HepG2 (cell line): ENCODE results near the gene PC.

Experiments used
- BHLHE40 ChIP-seq: IDR thresholded peaks from 2 replicates; pipeline ENCODE4 v1.6.1; 2011; ENCODE audit warnings: low read length, improper control_type of control experiment
- DNMT1 ChIP-seq: sonication (generic); formaldehyde crosslinking; IDR thresholded peaks from 2 replicates; pipeline ENCODE4 v1.5.1; 2020; ENCODE audit warnings: mild to moderate bottlenecking, missing genetic modification reagents
- FOXM1 ChIP-seq: sonication (generic); formaldehyde crosslinking; IDR thresholded peaks from 2 replicates; pipeline ENCODE4 v1.5.0; 2020; ENCODE audit warnings: missing genetic modification reagents
- JUND ChIP-seq: sonication (generic); formaldehyde crosslinking; IDR thresholded peaks from 2 replicates; pipeline ENCODE4 v1.8.0; 2022; ENCODE audit warnings: mild to moderate bottlenecking, missing genetic modification reagents
- POLR2A ChIP-seq, 2 experiments: IDR thresholded peaks; 2 replicates each; pipeline ENCODE4 v1.6.1; 2011; ENCODE audit warnings: low read depth in 2 of 2, low read length in 2 of 2, mild to moderate bottlenecking in 1 of 2, moderate library complexity in 1 of 2; ENCODE audit not compliant: insufficient read depth in 1 of 2
- TAF1 ChIP-seq: sonication (generic); formaldehyde crosslinking; IDR thresholded peaks from 2 replicates; pipeline ENCODE4 v1.4.0; 2020; ENCODE audit warnings: missing genetic modification reagents
- ZNF644 ChIP-seq: IDR thresholded peaks from 2 replicates; pipeline ENCODE4 v1.6.1; 2016; ENCODE audit warnings: low read depth
- ZNF83 ChIP-seq: sonication (generic); formaldehyde crosslinking; IDR thresholded peaks from 2 replicates; pipeline ENCODE4 v1.4.0; 2020; ENCODE audit warnings: missing genetic modification reagents, mild to moderate bottlenecking, borderline replicate concordance
- ZSCAN25 ChIP-seq: sonication (generic); formaldehyde crosslinking; IDR thresholded peaks from 2 replicates; pipeline ENCODE4 v1.8.0; 2022; ENCODE audit warnings: mild to moderate bottlenecking, missing genetic modification reagents
- TF ChIP-seq, protein P1 (sequence below): IDR thresholded peaks from 2 replicates; pipeline ENCODE4 v1.6.1; 2016; ENCODE audit warnings: low read depth, missing genetic modification reagents, missing compliant biosample characterization
- TF ChIP-seq, protein P2 (sequence below): IDR thresholded peaks from 2 replicates; pipeline ENCODE4 v1.6.1; 2018; ENCODE audit warnings: missing genetic modification reagents
- TF ChIP-seq, protein P3 (sequence below): sonication (generic); formaldehyde crosslinking; IDR thresholded peaks from 2 replicates; pipeline ENCODE4 v1.5.0; 2020; ENCODE audit warnings: mild to moderate bottlenecking, missing genetic modification reagents, moderate library complexity

DNA sequence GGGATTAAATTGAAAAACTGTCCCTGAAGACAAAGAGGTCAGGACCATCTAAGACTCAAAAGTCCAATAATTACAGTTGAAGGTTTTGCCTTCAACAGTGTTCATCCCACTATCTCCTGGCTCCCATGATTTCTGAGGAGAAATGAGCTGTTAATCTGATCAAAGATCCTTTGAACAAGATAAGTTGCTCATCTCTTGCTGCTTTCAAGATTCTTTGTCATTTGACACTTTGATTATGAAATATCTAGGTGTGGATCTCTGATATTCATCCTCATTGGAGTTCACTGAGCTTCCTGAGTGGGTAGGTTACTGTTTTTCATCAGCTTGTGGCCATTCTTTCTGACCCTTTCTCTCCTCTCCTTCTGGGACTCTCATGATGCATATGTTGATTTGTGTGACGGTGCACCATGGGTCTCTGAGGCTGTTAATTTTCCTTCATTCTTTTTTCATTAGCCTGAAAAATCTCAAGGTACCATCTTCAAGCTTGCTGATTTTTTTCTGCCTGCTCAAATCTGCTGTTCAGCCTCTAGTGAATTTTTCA lies 20.9 kb downstream of the PC start:
- TF ChIP-seq, protein P1, sequence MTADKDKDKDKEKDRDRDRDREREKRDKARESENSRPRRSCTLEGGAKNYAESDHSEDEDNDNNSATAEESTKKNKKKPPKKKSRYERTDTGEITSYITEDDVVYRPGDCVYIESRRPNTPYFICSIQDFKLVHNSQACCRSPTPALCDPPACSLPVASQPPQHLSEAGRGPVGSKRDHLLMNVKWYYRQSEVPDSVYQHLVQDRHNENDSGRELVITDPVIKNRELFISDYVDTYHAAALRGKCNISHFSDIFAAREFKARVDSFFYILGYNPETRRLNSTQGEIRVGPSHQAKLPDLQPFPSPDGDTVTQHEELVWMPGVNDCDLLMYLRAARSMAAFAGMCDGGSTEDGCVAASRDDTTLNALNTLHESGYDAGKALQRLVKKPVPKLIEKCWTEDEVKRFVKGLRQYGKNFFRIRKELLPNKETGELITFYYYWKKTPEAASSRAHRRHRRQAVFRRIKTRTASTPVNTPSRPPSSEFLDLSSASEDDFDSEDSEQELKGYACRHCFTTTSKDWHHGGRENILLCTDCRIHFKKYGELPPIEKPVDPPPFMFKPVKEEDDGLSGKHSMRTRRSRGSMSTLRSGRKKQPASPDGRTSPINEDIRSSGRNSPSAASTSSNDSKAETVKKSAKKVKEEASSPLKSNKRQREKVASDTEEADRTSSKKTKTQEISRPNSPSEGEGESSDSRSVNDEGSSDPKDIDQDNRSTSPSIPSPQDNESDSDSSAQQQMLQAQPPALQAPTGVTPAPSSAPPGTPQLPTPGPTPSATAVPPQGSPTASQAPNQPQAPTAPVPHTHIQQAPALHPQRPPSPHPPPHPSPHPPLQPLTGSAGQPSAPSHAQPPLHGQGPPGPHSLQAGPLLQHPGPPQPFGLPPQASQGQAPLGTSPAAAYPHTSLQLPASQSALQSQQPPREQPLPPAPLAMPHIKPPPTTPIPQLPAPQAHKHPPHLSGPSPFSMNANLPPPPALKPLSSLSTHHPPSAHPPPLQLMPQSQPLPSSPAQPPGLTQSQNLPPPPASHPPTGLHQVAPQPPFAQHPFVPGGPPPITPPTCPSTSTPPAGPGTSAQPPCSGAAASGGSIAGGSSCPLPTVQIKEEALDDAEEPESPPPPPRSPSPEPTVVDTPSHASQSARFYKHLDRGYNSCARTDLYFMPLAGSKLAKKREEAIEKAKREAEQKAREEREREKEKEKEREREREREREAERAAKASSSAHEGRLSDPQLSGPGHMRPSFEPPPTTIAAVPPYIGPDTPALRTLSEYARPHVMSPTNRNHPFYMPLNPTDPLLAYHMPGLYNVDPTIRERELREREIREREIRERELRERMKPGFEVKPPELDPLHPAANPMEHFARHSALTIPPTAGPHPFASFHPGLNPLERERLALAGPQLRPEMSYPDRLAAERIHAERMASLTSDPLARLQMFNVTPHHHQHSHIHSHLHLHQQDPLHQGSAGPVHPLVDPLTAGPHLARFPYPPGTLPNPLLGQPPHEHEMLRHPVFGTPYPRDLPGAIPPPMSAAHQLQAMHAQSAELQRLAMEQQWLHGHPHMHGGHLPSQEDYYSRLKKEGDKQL = no peak
- TF ChIP-seq JUND (CRISPR knock-in tag) (no peak), POLR2A (IDR thresholded peaks at IDR 0.05; ENCODE audit: insufficient read depth in 1 of 2, low read depth in 2 of 2, low read length in 2 of 2) (no peak), ZSCAN25 (CRISPR knock-in tag) (no peak), BHLHE40 (no peak), DNMT1 (CRISPR knock-in tag) (no peak), FOXM1 (no peak), TAF1 (CRISPR knock-in tag) (no peak), ZNF83 (no peak), ZNF644 (CRISPR knock-in tag) (no peak)
- TF ChIP-seq, protein P2, sequence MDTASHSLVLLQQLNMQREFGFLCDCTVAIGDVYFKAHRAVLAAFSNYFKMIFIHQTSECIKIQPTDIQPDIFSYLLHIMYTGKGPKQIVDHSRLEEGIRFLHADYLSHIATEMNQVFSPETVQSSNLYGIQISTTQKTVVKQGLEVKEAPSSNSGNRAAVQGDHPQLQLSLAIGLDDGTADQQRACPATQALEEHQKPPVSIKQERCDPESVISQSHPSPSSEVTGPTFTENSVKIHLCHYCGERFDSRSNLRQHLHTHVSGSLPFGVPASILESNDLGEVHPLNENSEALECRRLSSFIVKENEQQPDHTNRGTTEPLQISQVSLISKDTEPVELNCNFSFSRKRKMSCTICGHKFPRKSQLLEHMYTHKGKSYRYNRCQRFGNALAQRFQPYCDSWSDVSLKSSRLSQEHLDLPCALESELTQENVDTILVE (CRISPR knock-in tag) = no peak
- TF ChIP-seq, protein P3, sequence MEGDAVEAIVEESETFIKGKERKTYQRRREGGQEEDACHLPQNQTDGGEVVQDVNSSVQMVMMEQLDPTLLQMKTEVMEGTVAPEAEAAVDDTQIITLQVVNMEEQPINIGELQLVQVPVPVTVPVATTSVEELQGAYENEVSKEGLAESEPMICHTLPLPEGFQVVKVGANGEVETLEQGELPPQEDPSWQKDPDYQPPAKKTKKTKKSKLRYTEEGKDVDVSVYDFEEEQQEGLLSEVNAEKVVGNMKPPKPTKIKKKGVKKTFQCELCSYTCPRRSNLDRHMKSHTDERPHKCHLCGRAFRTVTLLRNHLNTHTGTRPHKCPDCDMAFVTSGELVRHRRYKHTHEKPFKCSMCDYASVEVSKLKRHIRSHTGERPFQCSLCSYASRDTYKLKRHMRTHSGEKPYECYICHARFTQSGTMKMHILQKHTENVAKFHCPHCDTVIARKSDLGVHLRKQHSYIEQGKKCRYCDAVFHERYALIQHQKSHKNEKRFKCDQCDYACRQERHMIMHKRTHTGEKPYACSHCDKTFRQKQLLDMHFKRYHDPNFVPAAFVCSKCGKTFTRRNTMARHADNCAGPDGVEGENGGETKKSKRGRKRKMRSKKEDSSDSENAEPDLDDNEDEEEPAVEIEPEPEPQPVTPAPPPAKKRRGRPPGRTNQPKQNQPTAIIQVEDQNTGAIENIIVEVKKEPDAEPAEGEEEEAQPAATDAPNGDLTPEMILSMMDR (CRISPR knock-in tag) = no peak
